Brain microvascular endothelial cell (primary cell): ENCODE data around the gene TBC1D4.

Source experiments
- DNase-seq: peaks from one replicate; pipeline ENCODE4 v3.0.0-alpha.2; 2020
- H3K27ac ChIP-seq: fragments of 250-450 bp; sonication (Bioruptor Pico); 2 replicates; pipeline ENCODE4 v1.5.1; 2020; ENCODE audit warnings: mild to moderate bottlenecking, moderate library complexity
- H3K27me3 ChIP-seq: fragments of 250-450 bp; sonication (Bioruptor Pico); replicated peaks from 2 replicates; pipeline ENCODE4 v1.5.1; 2020; ENCODE audit warnings: mild to moderate bottlenecking
- H3K36me3 ChIP-seq: fragments of 250-450 bp; sonication (Bioruptor Pico); replicated peaks from 2 replicates; pipeline ENCODE4 v1.5.1; 2020; ENCODE audit warnings: mild to moderate bottlenecking
- H3K4me3 ChIP-seq: 2 replicates; pipeline ENCODE4 v1.5.1; 2011; ENCODE audit warnings: low read depth, mild to moderate bottlenecking, control low read depth, low read length, moderate library complexity
- CTCF ChIP-seq: IDR thresholded peaks from 2 replicates; pipeline ENCODE4 v1.5.1; 2011; ENCODE audit warnings: low read depth, mild to moderate bottlenecking, moderate library complexity, low read length, control low read depth, inconsistent platforms; ENCODE audit errors: missing control alignments
- in situ Hi-C: cut with HindIII; loops from 2 replicates; pipeline ENCODE4 v1.10.0; 2017; ENCODE audit warnings: low sequenced_read_pairs, low pct_ligation_motif_present

TBC1D4 gene

GRCh38 chr13:75364131-75364713, 117.7 kb downstream of the TBC1D4 start:
- DNase-seq = peak; percentile 29
- H3K36me3 ChIP-seq = no peaks in the 10 kb centered on the region
- in situ Hi-C loops = no loop called here
- peak; percentile 26 for TF ChIP-seq CTCF
- H3K27ac ChIP-seq = no peak overlapping the region
- H3K4me3 ChIP-seq = no peak overlapping the region
- no peaks in the 10 kb centered on the region for H3K27me3 ChIP-seq

- no peak for TF ChIP-seq CTCF
- H3K27ac ChIP-seq = no peak overlapping the region
- no peaks in the 10 kb centered on the region for H3K27me3 ChIP-seq
- no peak for DNase-seq
- in situ Hi-C loops = no loop called here
- no peaks in the 10 kb centered on the region for H3K36me3 ChIP-seq
- H3K4me3 ChIP-seq = no peak overlapping the region
These were observed 118.6 kb downstream of the TBC1D4 start for GRCh38 chr13:75363371-75363770.

GRCh38 chr13:75362026-75362425, 119.9 kb downstream of the TBC1D4 start:
- no peak for TF ChIP-seq CTCF
- DNase-seq = no peak
- Histone ChIP-seq H3K27me3 (no peaks in the 10 kb centered on the region), H3K27ac (no peak overlapping the region), H3K4me3 (no peak overlapping the region), H3K36me3 (no peaks in the 10 kb centered on the region)
- in situ Hi-C loops = no loop called here

GRCh38 chr13:75360170-75360569, 121.8 kb downstream of the TBC1D4 start:
- no peak overlapping the region for H3K4me3 ChIP-seq
- TF ChIP-seq CTCF = no peak
- in situ Hi-C loops = no loop called here
- no peak overlapping the region for H3K27ac ChIP-seq
- H3K36me3 ChIP-seq = no peaks in the 10 kb centered on the region
- H3K27me3 ChIP-seq = no peaks in the 10 kb centered on the region
- no peak for DNase-seq

- DNase-seq = peak; percentile 82
- Histone ChIP-seq H3K36me3 (no peaks in the 10 kb centered on the region), H3K27me3 (no peaks in the 10 kb centered on the region), H3K4me3 (no peak overlapping the region), H3K27ac (peak overlapping the region; percentile 67)
- in situ Hi-C loops = no loop called here
- TF ChIP-seq CTCF = no peak
These were observed 122.7 kb downstream of the TBC1D4 start for GRCh38 chr13:75359266-75359665.
